GM12801 (cell line): ENCODE data around the gene MRPS30.

ENCODE experiments used
- CTCF ChIP-seq: IDR thresholded peaks from one replicate; pipeline ENCODE4 v1.5.1; 2011; ENCODE audit warnings: control low read depth; ENCODE audit not compliant: insufficient read length; ENCODE audit errors: extremely low read depth

The MRPS30 gene

GRCh38 chr5:44847206-44847852 is 38.6 kb downstream of the MRPS30 start:
- no peak for TF ChIP-seq CTCF

GRCh38 chr5:44860267-44860666 is 51.5 kb downstream of the MRPS30 start:
- no peak for TF ChIP-seq CTCF

GRCh38 chr5:44862808-44863207 is 54.1 kb downstream of the MRPS30 start:
- TF ChIP-seq CTCF, result no peak
